ENCODE data around the gene SLC25A21.

SLC25A21 gene

DNA sequence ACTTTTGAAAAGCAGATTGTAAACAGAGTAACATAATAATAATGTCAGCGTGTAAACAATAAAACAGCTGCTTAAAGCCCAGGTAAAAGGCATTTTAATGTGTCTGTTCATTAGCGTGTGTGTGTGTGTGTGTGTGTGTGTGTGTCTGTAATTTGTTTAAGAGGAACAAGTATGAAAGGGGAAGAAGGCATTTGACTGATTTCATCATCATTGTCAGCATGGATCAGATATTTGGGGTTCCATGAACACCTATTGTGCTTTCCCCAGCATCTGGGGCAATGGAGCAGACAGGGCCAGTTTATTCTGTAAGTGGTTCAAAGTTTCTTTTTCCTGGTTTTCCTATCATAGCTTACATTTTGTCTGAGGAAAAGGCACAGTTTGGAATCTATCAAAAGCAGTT, 28.9 kb downstream of the SLC25A21 start:
- no peak for DNase-seq (ENCODE audit: low read depth in 2 of 2)

DNA sequence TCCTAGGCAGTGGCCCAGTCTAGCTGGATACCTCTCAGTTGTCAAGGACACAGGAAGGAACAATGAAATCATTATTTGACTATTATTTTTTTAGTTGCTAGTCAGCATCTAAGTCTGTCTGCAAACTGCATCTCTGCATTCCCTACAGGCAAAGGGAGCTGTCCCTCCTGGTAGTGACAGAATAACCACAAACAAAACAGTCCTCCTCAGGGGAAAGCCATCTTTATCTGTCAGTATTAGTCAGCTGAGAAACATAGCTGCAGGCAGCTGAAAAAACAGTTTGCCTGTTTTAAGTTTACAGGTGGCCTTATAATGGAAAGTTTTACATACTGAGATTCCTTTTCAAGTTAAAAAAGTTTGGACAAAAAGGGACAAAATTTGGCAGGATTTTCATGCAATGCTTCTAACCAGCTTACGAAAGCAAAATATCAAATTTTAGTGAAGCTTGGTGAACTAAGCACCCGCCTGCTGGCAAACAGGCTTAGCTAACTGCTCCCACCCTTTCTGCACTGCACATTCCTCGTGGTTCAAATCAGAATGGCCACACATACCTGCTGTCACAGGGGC, 29.5 kb downstream of the SLC25A21 start:
- no peak for DNase-seq (ENCODE audit: low read depth in 2 of 2)

DNA sequence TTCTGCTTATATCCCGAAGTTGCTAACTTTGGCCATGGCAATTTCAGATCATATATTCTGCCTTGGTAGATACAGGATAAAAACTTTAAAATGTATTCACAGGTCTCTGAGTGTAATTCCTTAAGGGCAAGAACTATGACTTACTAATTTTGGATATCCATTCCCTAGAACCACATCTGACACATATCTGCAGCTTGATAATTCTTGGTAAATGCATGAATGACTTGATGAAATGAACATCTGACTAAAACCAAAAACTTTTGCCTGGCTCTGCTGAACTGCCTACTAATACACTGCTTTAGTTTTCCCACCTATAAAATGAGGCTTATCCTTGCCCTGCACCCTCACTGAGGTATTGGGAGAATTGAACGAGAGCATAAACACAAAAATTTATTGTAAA, 32.2 kb downstream of the SLC25A21 start:
- no peak for DNase-seq (ENCODE audit: low read depth in 2 of 2)

DNA sequence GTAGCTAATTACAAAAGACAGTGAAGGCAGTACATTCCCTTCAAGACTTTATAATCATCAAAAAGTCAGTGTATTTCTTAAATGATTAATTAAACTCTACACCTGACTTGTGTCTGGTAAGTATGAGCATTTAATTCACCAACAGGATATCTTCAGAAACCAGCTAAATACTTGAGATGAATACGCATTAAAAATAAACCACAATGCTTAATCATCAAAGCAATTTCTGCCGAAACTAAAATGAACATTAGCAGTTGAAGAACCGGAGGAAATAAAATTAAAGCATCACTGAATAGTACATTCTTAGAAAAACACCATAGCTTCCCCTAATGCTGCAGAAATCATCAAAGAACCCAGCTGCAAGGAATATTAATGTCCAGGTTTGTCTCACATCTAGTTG, 32.7 kb downstream of the SLC25A21 start:
- no peak for DNase-seq (ENCODE audit: low read depth in 2 of 2)

DNA sequence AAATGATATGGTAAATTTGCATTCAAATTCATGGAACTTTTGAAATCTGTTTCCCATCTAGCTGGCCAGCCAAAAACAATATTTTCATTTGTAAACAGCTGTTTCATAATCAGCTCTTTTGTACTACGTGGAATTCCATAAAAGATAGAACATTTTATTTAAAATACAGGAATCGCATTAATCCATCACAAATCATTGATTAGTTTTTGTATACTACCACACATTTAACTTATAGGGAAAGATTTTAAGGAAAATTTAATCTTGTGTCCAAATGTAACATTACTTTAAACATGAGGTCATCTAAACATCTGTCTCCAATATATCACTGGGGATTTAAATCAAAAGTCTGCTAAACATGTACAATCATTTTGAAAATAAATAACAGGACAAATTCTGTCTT, 33.5 kb downstream of the SLC25A21 start:
- no peak for DNase-seq (ENCODE audit: low read depth in 2 of 2)

DNA sequence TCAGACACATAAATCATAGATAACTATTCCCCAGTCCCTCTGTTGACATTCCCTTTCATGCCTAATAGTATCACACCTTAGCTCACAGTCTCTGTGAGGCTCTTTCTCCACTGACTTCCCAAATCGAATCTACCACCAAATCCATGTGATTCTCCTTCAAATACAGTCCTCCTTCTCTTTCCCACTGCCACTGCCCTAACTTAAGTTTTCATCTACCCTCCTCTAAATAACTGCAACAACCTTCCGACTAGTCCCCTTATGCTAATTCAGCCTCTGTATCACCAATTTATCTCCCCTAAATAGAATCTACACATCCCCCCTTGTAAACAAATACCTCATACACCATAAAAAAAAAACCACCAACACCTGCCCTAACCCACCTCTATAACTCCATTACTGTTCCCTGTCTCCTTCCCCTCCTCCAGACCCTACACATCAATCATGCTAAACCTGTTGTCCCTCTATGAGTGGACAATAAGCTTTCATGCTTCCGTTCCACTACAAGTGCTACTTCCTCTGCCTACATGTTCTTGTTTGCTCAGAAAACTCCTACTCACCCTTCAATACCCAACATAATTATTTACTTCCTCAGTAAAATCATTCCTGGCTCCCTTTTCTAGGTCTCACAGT, 39.0 kb downstream of the SLC25A21 start:
- DNase-seq (ENCODE audit: low read depth in 2 of 2) = no peak

DNA sequence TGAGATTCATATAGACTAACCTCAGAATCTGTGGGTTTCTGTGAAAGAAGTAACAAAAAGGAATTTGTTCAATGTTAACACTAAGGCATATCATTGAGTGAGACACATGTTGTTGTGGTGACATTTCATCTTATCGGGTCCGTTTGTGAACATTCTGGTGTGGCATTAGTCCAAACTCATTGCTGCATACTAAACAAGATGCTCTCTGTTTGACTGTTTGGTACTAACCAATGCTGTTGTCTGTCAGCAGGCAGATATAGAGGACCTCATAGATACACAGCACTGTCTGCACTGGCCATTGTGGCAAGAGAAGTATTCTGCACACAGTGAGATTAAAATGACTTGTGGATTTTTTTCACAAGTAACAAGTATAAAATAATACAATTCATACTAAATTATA, 41.2 kb downstream of the SLC25A21 start:
- DNase-seq (ENCODE audit: low read depth in 2 of 2) = no peak

DNA sequence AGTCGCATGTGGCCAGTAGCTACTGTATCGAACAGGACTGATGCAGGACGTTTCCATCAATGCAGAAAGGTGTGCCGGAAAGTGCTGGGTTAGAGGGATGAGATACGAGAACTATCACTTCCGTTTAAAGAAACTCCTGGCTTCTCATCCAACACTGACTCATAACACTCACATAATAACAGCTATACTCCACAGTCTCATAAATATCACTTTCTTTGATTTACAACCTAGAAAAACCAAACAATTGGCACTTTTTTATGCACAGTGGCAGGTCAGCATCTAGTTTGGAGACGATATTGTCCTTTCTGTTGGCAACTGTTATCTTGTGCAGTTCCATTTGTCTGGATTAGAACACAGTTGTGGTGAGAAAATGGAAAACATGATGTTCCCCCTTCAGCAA, 43.4 kb downstream of the SLC25A21 start:
- DNase-seq (ENCODE audit: low read depth in 2 of 2) = no peak

DNA sequence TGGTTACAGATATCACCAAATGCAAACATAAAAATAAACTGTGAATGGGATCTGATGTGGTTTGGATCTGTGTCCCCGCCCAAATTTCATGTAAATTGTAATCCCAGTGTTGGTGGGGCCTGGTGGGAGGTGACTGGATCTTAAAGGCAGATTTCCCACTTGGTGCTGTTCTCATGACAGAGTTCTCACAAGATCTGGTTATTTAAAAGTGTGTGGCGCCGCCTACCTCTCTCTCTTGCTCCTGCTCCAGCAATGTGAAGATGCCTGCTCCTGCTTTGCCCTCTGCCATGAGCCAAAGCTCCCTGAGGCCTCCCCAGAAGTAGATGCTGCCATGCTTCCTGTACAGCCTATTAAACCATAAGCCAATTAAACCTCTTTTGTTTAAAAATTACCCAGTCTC, 47.8 kb downstream of the SLC25A21 start:
- DNase-seq (ENCODE audit: low read depth in 2 of 2) = no peak

DNA sequence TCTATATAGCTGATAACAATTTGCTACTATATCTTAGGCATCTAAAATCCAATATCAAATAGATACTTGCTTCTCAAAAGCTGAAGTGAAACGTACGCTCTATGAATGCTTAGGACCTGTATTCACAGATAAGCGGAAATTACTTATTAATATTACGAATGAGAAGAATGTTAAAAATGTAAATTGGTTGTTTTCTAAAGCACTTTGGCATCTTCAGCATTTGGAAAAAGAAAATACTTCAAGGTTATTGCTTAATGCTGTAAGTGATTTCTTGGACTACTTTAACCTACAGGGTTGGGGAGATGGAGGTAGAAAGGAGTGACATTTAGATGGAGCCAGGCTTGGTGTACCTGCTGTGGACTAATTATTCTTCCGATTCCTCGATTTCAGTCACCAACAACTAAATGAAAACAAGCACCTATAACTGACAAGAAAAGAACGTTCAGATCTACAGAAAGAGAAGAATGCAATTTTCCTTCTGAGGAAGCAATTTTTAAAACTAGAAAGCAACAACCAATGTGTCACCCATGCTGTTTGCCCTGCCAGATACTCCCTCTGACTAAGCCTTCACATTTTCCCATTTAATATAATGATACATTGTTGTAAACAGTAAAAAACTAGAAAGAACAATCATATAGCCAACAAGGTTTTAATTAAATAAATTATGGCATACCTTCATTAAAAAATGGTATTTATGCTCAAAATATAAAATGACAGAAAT, 49.3 kb downstream of the SLC25A21 start:
- no peak for DNase-seq (ENCODE audit: low read depth in 2 of 2)

DNA sequence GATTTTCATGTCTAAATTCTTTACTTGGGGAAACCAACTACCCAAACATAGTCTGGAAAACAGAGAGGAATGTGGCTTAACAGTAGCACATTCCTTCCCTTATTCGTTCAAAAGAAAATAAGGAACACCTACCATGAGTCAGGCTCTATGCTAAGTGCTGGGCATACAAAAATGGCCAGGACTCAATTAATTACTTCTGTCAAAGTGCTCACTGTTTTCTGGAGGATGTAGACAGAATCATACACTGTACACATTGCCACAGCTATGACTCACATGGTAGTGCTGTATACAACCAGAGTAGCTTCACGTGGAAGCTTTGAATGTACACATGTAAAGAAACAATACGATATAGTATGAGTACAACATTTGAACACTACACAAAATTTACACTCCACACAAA, 50.1 kb downstream of the SLC25A21 start:
- no peak for DNase-seq (ENCODE audit: low read depth in 2 of 2)

DNA sequence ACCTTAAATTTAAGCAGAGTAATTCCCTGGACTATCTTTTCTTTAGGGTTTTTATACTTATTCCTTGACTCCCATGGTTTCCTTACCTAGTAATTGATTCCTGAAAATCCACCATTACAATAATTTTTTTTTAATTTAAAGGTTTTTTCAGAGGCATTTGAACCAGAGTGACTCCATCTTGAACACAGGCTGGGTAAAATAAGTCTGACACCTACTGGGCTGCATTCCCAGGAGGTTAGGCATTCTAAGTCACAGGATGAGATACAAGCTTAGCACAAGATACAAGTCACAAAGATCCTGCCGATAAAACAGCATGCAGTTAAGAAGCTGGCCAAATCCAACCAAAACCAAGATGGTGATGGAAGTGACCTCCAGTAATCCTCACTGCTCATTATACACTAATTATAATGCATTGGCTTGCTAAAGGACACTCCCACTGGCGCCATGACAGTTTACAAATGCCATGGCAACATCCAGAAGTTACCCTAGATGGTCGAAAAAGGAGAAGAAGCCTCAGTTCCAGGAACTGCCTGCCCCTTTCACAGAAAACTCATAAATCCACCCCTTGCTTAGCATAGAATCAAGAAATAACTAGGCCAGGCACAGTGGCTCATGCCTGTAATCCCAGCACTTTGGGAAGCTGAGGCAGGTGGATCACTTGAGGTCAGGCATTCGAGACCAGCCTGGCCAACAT, 53.6 kb downstream of the SLC25A21 start:
- DNase-seq (ENCODE audit: low read depth in 2 of 2) = no peak

DNA sequence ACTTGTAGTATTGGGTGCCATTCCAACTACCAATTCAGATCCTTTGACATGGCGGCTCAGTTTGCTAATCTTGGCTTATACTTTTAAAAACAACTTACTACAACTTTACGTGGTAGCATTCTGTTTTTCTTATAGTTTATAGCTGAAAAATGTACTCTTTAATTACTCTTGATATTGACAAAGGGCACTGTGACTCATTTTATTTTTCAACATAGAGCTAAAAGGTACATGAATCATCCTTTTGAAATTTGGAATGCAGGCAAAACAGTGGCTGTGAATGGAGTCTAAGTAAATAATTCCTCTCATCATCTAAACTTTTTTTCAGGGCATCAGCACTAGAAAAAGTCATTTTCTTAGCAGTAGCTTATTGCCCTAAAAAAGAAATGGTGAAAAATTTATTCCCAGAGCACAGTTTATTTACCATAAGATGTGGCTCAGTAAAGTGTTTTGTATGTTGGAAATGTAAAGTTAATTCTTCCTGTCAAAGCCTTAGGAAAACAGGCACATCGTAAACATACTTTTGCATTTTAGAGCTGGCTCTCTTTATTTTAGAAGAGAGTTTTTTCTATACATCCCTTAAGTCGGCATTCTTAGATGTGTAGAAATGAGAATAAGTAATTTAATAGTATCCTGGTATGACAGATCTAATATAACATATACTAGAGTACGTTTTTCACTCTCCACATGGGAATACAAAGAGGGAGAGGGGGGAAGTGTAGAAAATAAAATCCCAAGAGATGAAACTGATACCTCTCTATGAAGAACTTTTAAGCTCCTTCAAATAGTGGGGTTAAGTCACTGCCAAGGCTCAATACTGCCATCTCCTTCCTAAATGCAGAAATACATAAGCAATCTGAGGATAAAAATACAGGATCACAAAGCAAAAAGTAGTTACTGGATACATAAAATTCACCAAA, 55.2 kb downstream of the SLC25A21 start:
- DNase-seq (ENCODE audit: low read depth in 2 of 2) = no peak

DNA sequence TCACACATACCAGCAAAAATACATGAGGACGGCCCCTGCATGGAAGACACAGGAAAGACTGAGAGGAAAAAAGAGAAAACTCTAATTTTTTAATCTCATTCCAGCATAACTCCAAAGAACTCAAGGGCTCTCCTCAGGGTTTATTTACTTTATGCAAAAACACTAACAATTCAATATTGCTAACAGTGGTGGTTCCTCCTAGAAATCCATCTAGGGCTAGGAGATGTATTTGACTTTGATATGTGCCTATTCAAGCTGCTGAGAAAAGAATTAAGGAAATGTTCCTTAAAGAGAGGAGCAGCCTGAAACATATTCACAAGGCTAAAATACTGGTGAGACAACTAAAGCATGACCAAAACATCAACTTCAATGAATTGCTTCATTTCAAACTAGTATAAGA, 57.0 kb downstream of the SLC25A21 start:
- DNase-seq (ENCODE audit: low read depth in 2 of 2) = no peak

DNA sequence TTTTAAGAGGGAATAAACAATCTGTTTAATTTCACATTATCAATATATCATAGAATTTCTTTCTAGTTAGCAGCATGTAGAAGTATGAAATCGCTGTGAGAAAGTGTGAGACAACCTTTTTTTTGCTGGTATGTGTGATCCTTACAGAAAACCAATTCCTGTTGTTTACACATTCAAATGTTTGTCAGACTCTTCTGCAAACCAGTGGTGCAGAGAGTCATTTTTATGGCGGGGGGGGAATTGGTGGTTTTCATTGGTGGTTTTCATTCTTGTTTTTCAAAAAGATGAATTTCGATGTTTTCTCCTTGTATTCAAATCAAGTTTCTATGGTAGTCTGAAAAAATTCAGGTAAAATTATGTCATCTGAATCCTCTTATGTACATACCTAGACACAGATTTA, 57.8 kb downstream of the SLC25A21 start:
- DNase-seq (ENCODE audit: low read depth in 2 of 2) = no peak

DNA sequence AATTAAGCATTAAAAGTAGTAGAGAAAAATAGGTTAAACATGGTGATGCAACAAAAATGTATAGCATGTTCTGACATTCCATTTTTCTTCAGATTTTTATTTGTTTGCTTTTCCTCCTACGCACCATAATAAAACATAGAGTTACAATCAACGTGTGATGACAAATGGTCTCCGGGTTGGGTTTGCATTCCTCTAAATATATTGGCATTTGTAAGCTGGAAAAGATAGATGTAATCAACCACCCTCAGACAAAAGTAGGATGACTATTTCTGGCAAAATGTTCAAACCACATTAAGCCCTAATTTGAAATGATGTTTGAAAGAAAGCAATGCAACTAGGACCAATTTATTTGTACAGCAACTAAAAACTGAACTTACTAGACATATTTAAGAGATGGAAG, 58.4 kb downstream of the SLC25A21 start:
- DNase-seq (ENCODE audit: low read depth in 2 of 2) = no peak

DNA sequence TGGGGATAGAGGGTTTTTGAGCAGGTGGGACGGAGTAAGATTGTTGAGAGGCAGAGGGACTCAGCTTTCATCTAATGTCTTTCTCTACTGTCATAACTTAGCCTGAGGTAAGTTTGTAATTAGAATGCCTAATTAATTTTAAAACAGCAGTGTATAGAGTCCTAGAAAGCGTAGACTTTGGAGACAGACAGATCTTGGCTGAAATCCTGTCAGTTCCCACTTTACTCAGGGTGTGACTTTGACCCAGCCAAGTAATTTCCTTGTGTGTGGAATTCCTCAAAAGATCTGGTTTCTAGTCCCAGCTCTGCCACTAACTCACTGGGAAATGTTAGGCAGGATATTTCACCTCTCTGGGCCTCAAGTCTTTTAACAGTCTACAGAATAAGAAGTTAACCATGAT, 74.3 kb downstream of the SLC25A21 start:
- no peak for DNase-seq (ENCODE audit: low read depth in 2 of 2)

DNA sequence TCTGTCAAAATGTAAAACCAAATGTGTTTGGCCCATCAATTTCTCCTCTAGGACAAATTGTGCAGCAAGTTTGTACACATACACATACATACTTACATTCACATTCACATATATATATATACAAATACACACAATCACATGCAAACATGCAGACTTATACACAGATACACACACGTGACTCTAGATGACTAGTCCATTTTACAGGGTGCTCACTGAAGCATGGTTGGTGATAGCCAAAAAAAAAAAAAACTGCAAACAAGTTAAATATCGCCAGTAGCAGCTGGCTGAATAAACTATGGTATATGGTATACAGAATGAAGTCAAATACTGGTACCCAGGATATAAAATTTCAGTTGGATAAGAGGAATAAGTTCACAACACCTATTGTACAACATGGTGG, 77.9 kb downstream of the SLC25A21 start:
- DNase-seq (ENCODE audit: low read depth in 2 of 2) = no peak

DNA sequence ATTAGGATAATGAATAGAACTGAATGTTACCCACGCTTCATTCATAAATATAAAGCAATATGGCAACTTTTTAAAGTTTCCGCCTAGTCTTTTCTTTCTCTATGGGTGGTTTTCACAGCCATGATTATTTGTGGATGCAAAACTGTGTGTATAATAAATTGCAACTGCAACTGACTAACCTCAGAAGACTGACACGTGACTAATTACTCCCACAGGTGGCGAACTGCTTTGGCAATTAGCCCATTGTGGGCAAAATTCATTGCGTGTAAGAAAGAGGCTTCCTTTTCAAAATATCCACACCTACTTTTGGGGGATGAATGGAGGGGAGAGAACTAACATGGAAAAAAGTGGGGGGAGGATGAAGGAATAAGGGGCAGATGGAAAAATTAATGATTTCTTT, 79.0 kb downstream of the SLC25A21 start:
- no peak for DNase-seq (ENCODE audit: low read depth in 2 of 2)

DNA sequence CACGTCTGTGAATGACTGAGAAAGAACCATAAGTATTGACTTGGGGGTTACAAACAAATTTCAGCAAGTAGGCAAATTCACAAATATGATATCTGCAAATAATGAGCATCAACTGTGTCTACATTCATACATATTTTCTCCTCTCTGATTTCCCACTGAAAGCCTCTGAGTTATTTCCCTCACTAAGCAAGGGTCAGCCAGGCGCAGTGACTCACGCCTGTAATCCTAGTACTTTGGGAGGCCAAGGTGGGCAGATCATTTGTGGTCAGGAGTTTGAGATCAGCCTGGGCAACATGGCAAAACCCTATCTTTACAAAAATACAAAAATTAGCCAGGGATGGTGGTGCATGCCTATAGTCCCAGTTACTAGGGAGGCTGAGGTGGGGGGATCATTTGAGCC, 80.8 kb downstream of the SLC25A21 start:
- no peak for DNase-seq (ENCODE audit: low read depth in 2 of 2)

DNA sequence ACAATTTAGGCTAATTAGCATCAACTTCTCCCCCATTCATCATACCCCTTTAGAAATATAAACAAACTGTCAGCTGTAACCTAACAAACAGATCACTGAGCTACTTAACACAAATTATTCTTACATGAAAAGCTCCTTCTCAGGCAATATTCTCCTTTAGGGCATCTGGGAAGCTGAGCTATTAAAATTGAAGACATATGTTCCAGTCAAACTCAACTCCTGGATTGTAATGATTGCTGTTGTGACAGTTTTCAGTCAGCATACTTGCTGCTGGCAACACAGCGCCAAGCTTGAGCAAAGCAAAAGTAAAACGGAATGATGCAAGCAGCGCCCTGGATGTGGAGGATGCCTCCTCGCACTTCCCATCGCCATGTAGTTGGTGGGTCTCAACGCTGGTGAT, 82.4 kb downstream of the SLC25A21 start:
- no peak for DNase-seq (ENCODE audit: low read depth in 2 of 2)

DNA sequence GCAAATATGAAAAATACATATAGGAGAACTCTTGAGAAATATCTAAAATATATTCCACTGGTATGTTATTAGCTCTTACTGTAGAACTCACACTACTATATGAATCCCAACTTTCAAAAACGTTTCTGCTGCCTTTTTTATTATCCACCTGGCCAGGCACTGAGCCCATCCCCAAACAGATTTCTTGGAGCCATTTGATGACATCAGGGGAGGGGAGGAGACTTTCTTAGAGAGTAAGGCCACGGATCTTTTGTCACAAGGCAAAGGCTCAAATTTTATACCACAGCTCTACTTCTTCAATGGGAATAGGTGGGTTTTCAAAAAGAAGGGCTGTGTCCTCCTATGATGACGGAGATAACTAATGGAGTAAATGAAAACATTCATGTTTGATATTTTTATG, 83.0 kb downstream of the SLC25A21 start:
- no peak for DNase-seq (ENCODE audit: low read depth in 2 of 2)

All from stimulated activated CD8-positive, alpha-beta memory T cell treated with anti-CD3 and anti-CD28 coated beads, Interleukin-15, amount 100 ng/mL, for 4 hours (primary cell).